Medulla oblongata (tissue), 1 donor: ENCODE results near the gene MEGF10.
A peak's percentile ranks its signal among the peaks of the same experiment; 100 is the strongest.

ENCODE experiments used
- DNase-seq: peaks from one replicate; pipeline ENCODE4 v3.0.0-alpha.2; 2015; ENCODE audit errors: extremely low spot score

The MEGF10 gene

DNA sequence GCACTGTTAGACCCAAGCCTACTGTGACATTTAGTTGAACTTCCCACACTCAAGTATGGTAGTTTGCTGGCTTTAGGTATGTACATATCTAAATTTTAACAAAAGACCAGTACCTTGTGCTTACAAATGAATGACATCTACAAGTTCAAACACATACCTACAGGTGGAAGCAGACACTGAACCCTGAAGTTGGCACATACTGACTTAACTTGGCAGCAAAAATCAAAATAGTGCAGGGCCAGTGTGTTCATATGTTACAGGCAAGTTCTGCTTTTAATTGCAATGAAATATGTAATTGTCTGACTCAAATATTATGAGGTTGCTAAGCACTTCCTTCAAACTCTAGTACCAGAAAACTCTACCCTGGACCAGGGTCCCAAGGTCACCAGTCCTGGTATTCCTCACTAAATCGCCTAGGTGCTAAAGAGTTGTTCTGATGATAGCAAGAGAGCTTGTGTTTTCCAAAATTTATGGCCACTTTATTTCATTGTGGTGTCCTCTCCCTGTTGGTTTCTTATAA is 77.4 kb downstream of the MEGF10 start:
- DNase-seq = no peak

DNA sequence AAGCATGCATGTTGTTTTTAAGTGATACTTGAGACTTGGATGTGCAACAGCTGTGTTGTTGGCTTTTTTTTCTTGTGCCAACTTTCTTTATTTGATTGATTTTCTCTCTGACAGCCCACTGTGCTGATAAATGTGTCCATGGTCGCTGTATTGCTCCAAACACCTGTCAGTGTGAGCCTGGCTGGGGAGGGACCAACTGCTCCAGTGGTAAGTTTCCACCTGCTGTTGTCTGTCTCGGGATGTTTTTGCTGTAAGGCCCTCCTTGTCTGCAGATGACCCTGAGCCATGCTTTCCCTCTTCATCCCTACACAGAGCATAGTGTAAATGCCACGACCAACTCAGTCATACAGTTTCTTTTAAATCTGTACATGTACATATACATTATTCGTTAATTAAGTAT is 79.2 kb downstream of the MEGF10 start:
- no peak for DNase-seq

GRCh38 chr5:127370631-127371030 is 80.0 kb downstream of the MEGF10 start:
- no peak for DNase-seq

DNA sequence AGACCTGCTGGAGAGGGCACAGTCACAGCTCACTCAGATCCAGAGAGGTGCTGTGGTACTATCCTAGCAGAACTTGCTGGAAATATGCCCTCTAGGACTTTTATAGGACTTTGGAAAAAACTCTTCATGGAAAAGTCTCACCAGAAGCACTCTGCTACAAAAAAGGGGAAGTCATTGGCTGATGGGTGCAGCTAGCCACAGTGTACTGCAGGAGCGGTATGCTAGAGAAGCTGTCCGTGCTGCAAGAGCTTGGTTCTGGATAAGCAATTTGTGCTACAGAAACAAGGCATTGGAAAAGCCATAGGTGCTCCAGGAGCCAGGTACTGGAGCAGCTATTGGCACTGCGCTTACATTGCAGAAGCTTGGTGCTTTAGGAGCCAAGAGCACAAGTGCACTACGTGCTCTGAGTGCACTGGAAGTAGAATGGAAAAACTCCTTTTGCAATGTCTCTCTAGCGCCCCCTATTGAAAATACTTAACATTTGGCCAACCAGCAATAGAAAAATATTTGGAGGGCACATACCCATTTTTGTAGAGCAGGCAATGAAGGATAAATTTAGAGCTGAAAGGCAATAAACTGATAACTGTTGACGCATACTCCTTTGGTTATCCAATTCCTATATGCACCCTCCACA is 83.4 kb downstream of the MEGF10 start:
- DNase-seq = no peak

DNA sequence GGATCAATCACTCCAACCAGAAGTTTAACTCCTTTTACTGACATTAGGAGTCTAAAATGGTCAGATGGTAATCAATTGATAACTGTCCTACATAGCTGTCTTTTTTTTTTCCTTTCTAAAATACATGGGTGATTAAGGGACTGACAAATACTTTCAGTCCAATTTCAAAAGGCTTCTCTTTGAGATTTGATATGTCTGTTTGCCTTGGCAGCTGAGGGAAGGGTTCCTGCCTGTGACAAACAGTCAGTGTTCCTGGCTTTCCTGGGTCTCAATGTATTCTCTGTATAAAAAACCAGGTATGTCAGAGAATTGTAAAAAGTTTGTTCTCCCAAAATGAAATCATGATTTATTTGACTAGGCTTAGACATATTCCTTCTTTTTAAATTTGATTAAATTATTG is 84.5 kb downstream of the MEGF10 start:
- no peak for DNase-seq

DNA sequence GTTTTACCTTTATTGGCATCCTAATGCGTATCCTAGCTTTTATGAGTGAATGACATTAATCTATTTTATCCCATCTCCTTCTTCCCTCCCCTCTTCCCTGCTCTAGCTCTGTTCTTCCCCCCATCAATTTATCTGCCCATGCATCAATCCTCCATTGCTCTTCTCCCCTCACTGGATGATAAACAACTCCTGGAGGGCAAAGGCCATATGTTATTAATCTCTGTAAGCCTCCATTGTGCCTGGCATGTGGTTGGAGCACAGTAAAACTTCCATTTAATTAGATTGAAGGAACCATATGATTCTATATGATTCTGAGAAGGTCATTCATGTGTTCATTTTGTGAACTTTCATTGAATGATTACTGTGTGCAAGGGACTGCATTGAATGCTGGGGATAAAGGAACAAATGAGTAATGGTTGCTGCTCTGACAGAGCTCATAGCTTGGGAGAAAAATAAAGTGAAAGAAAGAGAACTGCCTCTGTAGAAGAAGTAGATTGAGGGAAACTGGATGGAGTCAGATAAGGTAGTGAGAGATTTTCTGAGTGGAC is 85.0 kb downstream of the MEGF10 start:
- no peak for DNase-seq

DNA sequence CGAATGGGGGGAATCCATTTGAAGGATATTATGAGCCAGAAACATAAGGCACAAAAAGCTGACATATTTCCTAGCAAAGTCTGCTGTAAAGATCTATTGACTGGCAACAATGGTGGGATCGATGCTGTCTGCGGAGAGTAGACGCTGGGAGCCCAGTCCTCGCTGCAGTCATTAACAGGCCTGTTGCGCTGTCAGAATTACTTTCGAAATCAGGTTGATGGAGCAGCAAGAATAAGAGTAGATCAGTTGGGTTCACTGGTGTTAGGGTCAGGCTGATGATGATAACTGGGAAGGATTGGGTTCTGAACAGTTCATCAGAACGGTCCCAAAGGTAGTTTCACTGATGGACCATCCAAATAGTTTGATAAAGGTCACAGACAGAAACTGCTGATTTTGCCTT is 87.1 kb downstream of the MEGF10 start:
- no peak for DNase-seq

- DNase-seq = no peak
These were observed 95.3 kb downstream of the MEGF10 start for GRCh38 chr5:127385936-127386335.

GRCh38 chr5:127386557-127386956 is 96.0 kb downstream of the MEGF10 start:
- no peak for DNase-seq

DNA sequence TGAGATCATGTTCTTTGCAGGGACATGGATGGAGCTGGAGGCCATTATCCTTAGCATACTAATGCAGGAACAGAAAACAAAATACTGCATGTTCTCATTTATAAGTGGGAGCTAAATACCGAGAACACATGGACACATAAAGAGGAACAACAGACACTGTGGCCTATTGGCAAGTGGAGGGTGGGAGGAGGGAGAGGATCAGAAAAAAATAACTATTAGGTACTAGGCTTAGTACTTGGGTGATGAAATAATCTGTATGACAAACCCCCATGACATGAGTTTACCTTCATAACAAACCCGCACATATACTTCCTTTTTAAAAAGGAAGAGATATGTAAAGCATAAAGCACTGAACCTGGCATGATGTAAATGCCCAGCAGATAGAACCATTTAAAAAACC is 99.0 kb downstream of the MEGF10 start:
- no peak for DNase-seq

DNA sequence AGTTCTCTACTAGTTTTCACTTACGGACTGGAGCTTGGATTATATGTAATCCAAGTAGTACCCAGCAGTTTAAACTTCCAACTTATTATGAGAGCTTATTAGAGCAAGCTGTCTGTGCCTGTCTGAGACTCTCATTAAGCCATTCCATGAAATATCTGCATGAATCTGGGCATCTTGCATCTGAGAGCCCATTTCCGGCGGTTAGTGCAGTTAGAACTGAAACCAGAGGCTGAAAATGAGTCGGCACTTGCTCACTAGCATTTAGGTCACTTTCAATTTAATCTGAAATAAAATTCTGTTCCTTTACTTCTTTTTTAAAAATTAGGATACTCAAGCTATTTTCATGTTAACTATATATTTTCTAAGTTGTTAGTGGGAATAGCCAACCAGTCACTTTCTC is 102.2 kb downstream of the MEGF10 start:
- no peak for DNase-seq

GRCh38 chr5:127396490-127397155 is 106.0 kb downstream of the MEGF10 start:
- DNase-seq = no peak

GRCh38 chr5:127398508-127398907 is 107.9 kb downstream of the MEGF10 start:
- no peak for DNase-seq

- no peak for DNase-seq
These were observed 108.5 kb downstream of the MEGF10 start for GRCh38 chr5:127399068-127399467.

DNA sequence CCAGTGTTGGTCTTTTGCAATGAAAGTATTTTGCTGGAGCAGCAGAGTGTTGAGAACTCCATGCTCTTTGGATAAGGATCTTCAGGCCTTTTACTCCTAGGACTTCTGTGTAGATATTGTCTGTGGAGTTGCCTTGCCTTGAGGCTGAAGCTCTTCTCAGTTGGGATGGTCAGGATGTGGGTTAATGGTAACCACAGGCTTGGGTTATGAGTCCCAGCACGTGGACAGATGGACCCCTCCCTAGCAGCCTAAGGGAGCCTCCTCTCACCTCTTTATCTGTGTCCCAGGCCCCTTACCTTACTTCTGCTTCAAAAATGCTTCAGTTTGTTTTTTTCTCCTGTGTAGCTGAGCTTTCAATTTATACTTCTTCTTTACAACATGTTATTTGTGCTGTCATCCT is 109.9 kb downstream of the MEGF10 start:
- DNase-seq = no peak

- DNase-seq = no peak
These were observed 110.5 kb downstream of the MEGF10 start for GRCh38 chr5:127400946-127401670.

GRCh38 chr5:127402361-127402760 is 111.8 kb downstream of the MEGF10 start:
- DNase-seq = no peak

DNA sequence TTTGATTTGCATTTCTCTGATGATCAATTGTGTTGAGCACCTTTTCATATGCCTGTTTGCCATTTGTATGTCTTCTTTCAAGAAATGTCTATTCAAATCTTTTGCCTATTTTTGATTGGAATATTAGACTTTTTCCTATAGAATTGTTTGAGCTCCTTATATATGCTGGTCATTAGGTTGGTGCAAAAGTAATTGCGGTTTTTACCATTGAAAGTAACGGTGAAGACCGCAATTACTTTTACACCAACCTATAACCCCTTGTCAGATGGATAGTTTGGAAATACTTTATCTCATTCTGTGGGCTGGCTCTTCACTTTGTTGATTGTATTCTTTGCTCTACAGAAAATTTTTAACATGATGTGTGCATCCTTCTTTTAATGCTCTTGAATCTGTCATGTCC is 113.6 kb downstream of the MEGF10 start:
- DNase-seq = no peak

- no peak for DNase-seq
These were observed 115.9 kb downstream of the MEGF10 start for GRCh38 chr5:127406326-127407121.

GRCh38 chr5:127409246-127409917 is 118.8 kb downstream of the MEGF10 start:
- peak; percentile 80 for DNase-seq
